Measurements from ENCODE around the gene DDR2.

DDR2 gene

GRCh38 chr1:162631546-162632191 is 595 bp upstream of the DDR2 start:
- no peak for DNase-seq

GRCh38 chr1:162632698-162633080 is 425 bp downstream of the DDR2 start:
- DNase-seq: no peak

- DNase-seq: no peak
Measured at GRCh38 chr1:162633081-162633762, 958 bp downstream of the DDR2 start.

- no peak for DNase-seq
Measured at GRCh38 chr1:162635418-162635817, 3.2 kb downstream of the DDR2 start.

DNA sequence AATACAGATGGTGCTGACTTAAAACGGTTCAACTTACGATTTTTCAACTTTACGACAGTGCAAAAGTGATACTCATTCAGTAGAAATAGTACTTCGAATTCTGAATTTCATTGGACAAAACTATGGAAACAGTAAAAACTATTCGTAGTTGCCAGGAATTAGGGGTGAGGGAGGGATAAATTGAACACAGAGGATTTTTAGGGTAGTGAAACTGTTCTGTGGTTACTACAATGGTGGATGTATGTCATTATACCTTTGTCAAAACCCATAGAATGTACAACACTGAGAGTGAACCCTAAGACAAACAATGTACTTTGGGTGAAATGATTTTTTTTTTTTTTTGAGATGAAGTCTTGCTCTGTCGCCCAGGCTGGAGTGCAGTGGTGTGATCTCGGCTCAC is 7.5 kb downstream of the DDR2 start:
- no peak for DNase-seq

DNA sequence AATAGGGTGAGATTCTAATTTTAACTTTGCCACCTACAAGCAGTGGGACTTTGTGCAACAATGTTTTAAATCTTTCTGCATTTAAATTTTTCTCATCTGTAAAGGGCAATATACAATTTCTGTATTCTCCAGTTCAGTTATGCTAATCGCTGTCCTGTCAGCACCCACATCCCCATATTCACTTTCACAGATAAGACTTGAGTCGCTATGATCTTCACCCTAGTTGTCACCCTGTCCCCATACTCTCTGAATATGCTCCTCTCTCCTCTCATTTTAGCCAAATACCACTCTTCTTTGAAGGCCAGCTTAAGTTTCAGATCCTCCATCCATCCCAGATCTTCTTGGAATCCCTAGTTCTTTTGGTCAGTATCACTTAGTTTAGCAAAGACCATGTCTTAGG is 8.8 kb downstream of the DDR2 start:
- no peak for DNase-seq

- no peak for DNase-seq
Measured at GRCh38 chr1:162644986-162645314, 12.7 kb downstream of the DDR2 start.

- no peak for DNase-seq
Measured at GRCh38 chr1:162645666-162646065, 13.4 kb downstream of the DDR2 start.

DNA sequence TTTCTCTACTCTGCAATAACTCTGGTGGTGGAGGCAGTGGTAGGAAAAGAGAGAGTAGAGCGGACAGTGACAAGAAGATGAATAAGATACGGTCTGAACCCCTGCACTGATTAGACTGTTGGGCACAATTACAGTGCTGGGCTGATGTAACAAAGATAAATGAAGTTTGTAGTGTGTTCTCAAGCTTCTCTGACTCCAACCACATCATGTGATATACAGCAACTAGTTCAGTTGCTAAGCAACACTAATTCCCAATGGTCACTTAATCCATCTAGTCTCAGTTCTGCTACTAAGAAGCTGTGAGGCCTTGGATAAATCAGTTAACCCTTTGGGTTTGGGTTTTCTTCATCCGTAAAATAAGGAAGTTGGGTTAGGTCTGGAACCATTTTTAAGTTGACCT is 17.3 kb downstream of the DDR2 start:
- no peak for DNase-seq

GRCh38 chr1:162654915-162655620 is 22.8 kb downstream of the DDR2 start:
- no peak for DNase-seq

DNA sequence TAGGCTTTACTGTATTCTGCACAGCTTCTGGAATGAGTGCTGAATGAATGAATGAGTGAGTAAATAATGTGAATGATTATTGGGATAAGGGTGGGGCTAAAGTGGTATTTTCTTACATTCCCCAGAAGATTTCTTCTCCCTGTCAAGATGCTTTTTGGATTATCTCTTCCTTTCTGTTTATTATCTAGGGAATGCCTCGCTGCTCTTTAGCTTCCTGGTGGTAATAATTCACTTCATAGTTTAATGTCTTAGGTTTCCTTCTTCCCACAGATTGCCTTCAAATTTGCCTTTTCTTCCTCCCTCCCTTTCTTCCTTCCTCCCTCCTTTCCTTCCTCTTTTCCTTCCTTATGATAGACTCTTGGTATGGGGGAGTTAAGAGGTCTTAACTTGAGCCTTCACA is 24.0 kb downstream of the DDR2 start:
- DNase-seq: no peak

GRCh38 chr1:162660574-162660973 is 28.3 kb downstream of the DDR2 start:
- DNase-seq: no peak

- DNase-seq: no peak
Measured at GRCh38 chr1:162661336-162661735, 29.1 kb downstream of the DDR2 start.

GRCh38 chr1:162662013-162662412 is 29.7 kb downstream of the DDR2 start:
- no peak for DNase-seq

DNA sequence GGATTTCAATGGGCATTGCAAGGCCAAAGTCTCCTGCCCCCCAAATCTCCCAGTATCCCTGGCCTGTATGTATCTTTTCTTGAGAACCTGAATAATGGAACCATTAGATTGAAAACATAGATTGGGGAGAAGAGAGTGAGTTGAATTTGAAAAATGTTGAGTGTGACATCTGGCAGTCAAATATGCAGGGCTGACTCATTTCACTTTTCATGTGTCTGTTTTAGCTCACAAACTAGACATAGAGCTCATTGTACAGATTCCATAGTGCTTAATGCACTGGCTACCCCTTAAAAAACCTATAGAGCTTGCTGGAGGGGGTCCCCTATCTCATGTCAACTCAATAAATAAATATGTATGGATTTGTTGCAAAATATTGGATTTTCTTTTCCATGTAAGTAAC is 30.8 kb downstream of the DDR2 start:
- no peak for DNase-seq

DNA sequence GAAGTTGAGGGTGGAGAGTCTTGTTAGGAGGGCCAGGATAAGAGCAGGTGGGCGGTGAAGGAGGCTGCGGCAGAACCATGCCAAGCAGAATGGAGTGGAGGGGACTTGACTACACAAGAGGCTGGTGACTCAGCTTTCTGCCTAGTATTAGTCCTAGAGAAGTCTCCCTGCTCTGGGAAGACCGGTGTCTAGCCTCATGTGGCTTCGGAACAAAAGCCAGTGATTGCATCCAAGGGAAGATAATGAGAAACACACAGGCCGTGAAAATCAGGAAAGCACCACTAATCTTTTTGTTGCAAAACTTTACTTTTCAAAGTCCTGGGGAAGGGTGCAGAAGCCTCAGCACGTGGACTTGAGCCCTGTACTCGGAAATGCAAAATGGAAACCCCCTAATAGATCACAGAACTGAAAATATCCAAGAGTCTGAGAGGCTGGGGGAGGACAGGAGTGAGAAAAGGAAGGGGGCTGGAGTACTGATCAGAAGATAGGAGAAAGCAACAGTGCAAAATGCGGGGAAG is 31.4 kb downstream of the DDR2 start:
- DNase-seq: no peak

- DNase-seq: no peak
Measured at GRCh38 chr1:162666006-162666645, 33.9 kb downstream of the DDR2 start.

DNA sequence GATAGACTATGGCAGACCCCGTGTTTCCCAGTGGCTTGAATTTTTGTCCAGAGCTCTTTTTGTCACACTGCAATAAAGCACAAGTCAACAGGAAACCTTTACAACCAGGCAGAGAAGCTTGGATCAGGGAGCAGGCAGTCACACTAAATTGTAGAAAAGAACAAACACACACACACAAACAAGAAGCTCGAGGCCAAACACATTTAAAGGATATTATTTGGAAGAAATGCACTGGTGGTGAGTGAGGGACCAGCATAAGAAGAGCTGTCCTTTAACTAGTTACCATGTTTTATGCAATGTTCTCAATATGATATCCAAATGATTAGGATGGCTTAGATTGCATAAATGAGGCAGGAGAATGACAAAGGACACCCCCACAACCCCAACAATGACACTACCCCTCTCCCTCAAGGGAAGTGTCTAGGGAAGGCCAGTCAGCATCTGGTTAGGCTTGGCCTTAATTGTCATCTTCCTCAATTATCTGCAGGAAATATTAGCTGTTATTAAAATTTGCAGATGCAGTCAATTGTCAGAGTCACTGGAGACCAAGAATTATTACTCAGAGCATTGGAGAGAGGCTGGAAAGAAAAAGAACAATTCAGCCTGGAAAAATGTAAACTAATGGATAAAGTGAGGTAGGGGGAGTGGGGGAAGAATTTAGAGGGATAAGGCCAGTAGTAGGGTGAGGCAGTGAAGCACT is 35.3 kb downstream of the DDR2 start:
- DNase-seq: no peak

- DNase-seq: no peak
Measured at GRCh38 chr1:162670928-162671663, 38.8 kb downstream of the DDR2 start.

DNA sequence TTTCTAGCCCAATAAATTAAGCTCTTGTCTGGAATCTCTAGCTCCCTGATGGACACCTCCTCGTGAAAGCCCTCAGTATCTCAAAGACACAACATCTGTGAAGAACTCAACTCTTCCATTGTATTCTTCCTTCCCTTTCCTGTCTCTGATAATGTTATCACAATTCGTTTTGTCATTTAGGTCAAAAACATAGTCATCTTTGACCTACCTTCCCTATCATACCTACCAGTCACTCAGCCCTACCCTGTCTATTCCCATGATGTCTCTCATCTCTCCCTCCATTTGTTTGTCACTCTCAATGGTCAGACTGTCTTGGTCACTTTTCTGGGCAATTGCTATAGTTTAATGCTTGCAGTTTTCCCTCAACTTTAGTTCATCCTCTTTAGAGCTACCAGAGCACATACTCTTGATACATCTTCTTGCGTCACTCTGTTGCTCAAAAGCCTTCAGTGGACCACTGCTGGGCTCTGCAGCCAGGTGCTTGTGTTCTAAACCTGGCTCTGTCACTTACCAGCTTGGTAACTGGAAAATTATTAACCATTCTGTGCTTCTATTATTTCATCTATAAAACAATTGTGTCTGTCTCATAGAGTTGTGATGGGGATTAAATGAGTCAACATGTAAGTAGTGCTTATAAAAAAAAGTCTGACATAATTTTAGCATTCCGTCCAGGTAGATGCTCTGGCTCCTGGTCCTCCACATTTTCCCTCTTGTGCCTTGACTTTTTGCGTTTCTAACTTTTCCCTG is 39.6 kb downstream of the DDR2 start:
- no peak for DNase-seq

- DNase-seq: no peak
Measured at GRCh38 chr1:162672622-162673260, 40.5 kb downstream of the DDR2 start.
